Caco-2 (cell line): Measurements from ENCODE around the gene ACTN4. TPM values are rescaled to one million over a fixed set of nuclear protein-coding genes. Genes with fewer than 3 reads are reported as not detected.

Source experiments
- BruUV-seq: library from RNA; stranded (reverse); fragments of 400-500 nt; replicated peaks from 2 replicates; lab custom pipeline; 2021; lab: Mats Ljungman, UMichigan
- CTCF ChIA-PET: fragments of 300-600 bp; sonication (Branson Sonifier 250); formaldehyde crosslinking; loops from one replicate; lab custom pipeline; 2022; ENCODE audit warnings: antibody characterized with exemption; lab: Charles Lee
- POLR2A ChIA-PET: fragments of 300-600 bp; sonication (Branson Sonifier 250); formaldehyde crosslinking; loops from one replicate; lab custom pipeline; 2022; ENCODE audit warnings: antibody characterized with exemption; lab: Charles Lee
- DNase-seq, 2 experiments: peaks; one replicate each; pipeline versions ENCODE4 v3.0.0 to v3.0.0-alpha.2; 2020 to 2022
- H3K27me3 ChIP-seq: replicated peaks from 2 replicates; pipeline ENCODE4 v1.6.0; 2011; ENCODE audit warnings: low read length; ENCODE audit not compliant: control insufficient read depth, insufficient read depth
- H3K36me3 ChIP-seq: 2 replicates; pipeline ENCODE4 v1.5.1; 2011; ENCODE audit warnings: low read length; ENCODE audit not compliant: control insufficient read depth, insufficient read depth
- H3K4me1 ChIP-seq: fragments of 250-450 bp; sonication (Bioruptor Pico); 2 replicates; pipeline ENCODE4 v1.5.1; 2020; ENCODE audit warnings: mild to moderate bottlenecking
- H3K4me3 ChIP-seq: 2 replicates; pipeline ENCODE4 v1.5.1; 2011; ENCODE audit warnings: low read depth, mild to moderate bottlenecking, control low read depth, low read length
- H3K9me3 ChIP-seq: fragments of 250-450 bp; sonication (Bioruptor Pico); 2 replicates; pipeline ENCODE4 v1.5.1; 2020; ENCODE audit warnings: mild to moderate bottlenecking, moderate library complexity
- H3K27ac Mint-ChIP-seq: one replicate; pipeline ENCODE4 v1.8.0; 2022; ENCODE audit warnings: mixed read lengths; ENCODE audit not compliant: unreplicated experiment
- H3K27me3 Mint-ChIP-seq: one replicate; pipeline ENCODE4 v1.8.0; 2022; ENCODE audit warnings: mixed read lengths; ENCODE audit not compliant: insufficient read depth, unreplicated experiment
- H3K36me3 Mint-ChIP-seq: one replicate; pipeline ENCODE4 v1.8.0; 2022; ENCODE audit warnings: mild to moderate bottlenecking, mixed read lengths; ENCODE audit not compliant: insufficient read depth, unreplicated experiment
- H3K4me1 Mint-ChIP-seq: one replicate; pipeline ENCODE4 v1.8.0; 2022; ENCODE audit warnings: low read depth, mixed read lengths; ENCODE audit not compliant: unreplicated experiment
- H3K4me3 Mint-ChIP-seq: one replicate; pipeline ENCODE4 v1.8.0; 2022; ENCODE audit warnings: mild to moderate bottlenecking, moderate library complexity, mixed read lengths; ENCODE audit not compliant: unreplicated experiment
- H3K9me3 Mint-ChIP-seq: one replicate; pipeline ENCODE4 v1.8.0; 2022; ENCODE audit warnings: mixed read lengths; ENCODE audit not compliant: unreplicated experiment
- intact Hi-C: fragments of 100-400 bp; cut with micrococcal nuclease; formaldehyde crosslinking; loops from one replicate; pipeline ENCODE4 v1.10.0; 2022; ENCODE audit not compliant: unreplicated experiment
- total RNA-seq: library from RNA; stranded (reverse); gene quantifications from 2 replicates; pipeline ENCODE4 v1.2.3, GENCODE V29; 2022
- TF ChIP-seq, protein P1 (sequence below), 2 experiments: fragments of 200-600 bp in 1 of 2; IDR thresholded peaks; 1 replicate in 1 of 2; 2 replicates in 1 of 2; pipeline versions ENCODE4 v1.5.1 to v1.8.0; 2011 to 2022; ENCODE audit warnings: antibody characterized with exemption in 1 of 2, control low read depth in 1 of 2, inconsistent platforms in 1 of 2, low read depth in 1 of 2, low read length in 1 of 2, mild to moderate bottlenecking in 1 of 2, moderate library complexity in 1 of 2; ENCODE audit not compliant: insufficient read depth in 1 of 2, severe bottlenecking in 1 of 2, unreplicated experiment in 1 of 2

The ACTN4 gene
- total RNA-seq, 1 experiment from 2014 or later: 605 TPM

DNA sequence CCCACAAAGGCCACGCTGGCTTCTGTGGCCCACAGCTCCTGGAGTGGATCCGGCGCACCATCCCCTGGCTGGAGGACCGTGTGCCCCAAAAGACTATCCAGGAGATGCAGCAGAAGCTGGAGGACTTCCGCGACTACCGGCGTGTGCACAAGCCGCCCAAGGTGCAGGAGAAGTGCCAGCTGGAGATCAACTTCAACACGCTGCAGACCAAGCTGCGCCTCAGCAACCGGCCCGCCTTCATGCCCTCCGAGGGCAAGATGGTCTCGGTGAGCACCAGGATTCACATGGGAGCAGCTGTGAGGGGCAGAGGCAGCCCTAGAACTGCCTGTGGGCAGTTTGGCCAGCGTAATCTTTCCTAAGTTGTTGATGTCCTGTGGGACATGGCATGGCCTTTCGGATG is 69.6 kb downstream of the ACTN4 start:
- no peak overlapping the region for H3K27ac Mint-ChIP-seq
- peaks cover 10% of the 10 kb centered on the region for H3K4me1 Mint-ChIP-seq
- no TSS peak for BruUV-seq
- no peaks in the 10 kb centered on the region for H3K27me3 Mint-ChIP-seq
- Histone ChIP-seq H3K27me3 (no peaks in the 10 kb centered on the region), H3K9me3 (no peaks in the 10 kb centered on the region), H3K4me3 (no peak overlapping the region), H3K36me3 (peaks cover 10% of the 10 kb centered on the region), H3K4me1 (peaks cover 25% of the 10 kb centered on the region)
- CTCF ChIA-PET: no interaction called here
- peaks cover 100% of the 10 kb centered on the region for H3K36me3 Mint-ChIP-seq
- DNase-seq: no peak
- no peak overlapping the region for H3K4me3 Mint-ChIP-seq
- TF ChIP-seq, protein P1, sequence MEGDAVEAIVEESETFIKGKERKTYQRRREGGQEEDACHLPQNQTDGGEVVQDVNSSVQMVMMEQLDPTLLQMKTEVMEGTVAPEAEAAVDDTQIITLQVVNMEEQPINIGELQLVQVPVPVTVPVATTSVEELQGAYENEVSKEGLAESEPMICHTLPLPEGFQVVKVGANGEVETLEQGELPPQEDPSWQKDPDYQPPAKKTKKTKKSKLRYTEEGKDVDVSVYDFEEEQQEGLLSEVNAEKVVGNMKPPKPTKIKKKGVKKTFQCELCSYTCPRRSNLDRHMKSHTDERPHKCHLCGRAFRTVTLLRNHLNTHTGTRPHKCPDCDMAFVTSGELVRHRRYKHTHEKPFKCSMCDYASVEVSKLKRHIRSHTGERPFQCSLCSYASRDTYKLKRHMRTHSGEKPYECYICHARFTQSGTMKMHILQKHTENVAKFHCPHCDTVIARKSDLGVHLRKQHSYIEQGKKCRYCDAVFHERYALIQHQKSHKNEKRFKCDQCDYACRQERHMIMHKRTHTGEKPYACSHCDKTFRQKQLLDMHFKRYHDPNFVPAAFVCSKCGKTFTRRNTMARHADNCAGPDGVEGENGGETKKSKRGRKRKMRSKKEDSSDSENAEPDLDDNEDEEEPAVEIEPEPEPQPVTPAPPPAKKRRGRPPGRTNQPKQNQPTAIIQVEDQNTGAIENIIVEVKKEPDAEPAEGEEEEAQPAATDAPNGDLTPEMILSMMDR (IDR thresholded peaks at IDR 0.05; ENCODE audit: insufficient read depth in 1 of 2, low read depth in 1 of 2, low read length in 1 of 2, severe bottlenecking in 1 of 2, unreplicated experiment in 1 of 2): no peak
- no peaks in the 10 kb centered on the region for H3K9me3 Mint-ChIP-seq
- intact Hi-C loops: no loop called here
- POLR2A ChIA-PET: no interaction called here

DNA sequence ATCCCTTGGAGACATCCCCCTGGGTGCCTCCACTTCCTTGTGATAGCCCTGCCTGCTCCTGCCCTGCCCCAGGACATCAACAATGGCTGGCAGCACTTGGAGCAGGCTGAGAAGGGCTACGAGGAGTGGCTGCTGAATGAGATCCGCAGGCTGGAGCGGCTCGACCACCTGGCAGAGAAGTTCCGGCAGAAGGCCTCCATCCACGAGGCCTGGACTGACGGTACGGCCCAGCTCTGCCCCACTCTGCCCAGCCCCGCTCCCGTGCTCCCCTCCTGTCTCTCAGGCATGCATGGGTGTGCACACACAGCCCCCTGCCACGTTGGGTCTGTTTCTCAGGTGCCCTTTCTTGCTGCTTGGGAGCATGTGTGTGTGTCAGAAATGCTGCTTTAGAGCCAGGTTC is 70.4 kb downstream of the ACTN4 start:
- Mint-ChIP-seq H3K4me3 (no peak overlapping the region), H3K27me3 (no peaks in the 10 kb centered on the region), H3K4me1 (peaks cover 10% of the 10 kb centered on the region), H3K9me3 (no peaks in the 10 kb centered on the region), H3K36me3 (peaks cover 100% of the 10 kb centered on the region), H3K27ac (no peak overlapping the region)
- Histone ChIP-seq H3K36me3 (peaks cover 14% of the 10 kb centered on the region), H3K9me3 (no peaks in the 10 kb centered on the region), H3K4me3 (no peak overlapping the region), H3K4me1 (peaks cover 30% of the 10 kb centered on the region), H3K27me3 (no peaks in the 10 kb centered on the region)
- intact Hi-C loops: loop anchor here (2.0 kb wide), 1 partner anchor 17 kb away; no protein-coding TSS in a partner anchor
- ChIA-PET POLR2A (no interaction called here), CTCF (no interaction called here)
- DNase-seq: no peak
- no TSS peak for BruUV-seq
- TF ChIP-seq, protein P1 (IDR thresholded peaks at IDR 0.05; ENCODE audit: insufficient read depth in 1 of 2, low read depth in 1 of 2, low read length in 1 of 2, severe bottlenecking in 1 of 2, unreplicated experiment in 1 of 2): no peak

DNA sequence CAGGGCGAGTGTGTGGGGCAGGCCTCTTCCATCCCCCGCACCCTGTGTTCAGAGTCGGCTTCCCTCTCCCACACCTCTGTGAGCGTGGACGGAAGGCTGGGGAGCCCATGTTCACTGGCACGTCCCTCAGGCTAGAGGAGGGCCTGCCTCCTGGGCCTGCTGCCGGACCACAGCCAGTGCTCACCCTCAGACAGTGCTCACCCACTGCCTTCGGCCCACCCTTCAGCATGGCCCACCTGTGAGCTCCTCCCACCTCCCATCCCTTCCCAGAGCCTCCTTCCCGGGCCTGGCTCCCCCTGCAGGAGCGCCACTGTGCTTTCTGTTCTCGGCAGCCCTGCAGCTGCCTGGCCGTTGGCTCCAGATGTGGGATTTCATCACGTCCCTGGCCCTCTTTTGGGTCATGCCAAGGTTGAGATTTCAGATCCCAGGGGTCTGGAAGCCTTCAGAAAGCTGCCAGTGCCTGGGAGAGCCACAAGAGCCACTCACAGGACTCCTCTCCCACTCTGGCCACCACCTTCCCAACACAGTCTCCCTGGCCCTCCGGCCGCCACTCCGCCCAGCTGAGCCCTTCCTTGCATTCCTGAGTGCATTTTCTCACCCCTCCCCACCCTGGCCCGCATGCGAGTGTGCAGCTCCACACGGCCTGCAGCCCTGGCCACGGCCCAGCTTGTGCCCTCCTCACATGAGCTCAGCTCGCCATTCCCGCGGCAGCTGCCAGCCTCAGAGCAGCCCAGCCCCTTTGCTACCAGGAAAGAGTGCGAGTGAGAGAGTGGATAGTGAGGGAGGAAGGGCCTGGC is 71.5 kb downstream of the ACTN4 start:
- Histone ChIP-seq H3K4me3 (no peak overlapping the region), H3K27me3 (no peaks in the 10 kb centered on the region), H3K9me3 (no peaks in the 10 kb centered on the region), H3K36me3 (peaks cover 14% of the 10 kb centered on the region), H3K4me1 (peaks cover 30% of the 10 kb centered on the region)
- Mint-ChIP-seq H3K27ac (peak overlapping the region; percentile 59), H3K4me1 (peaks cover 6% of the 10 kb centered on the region), H3K36me3 (peaks cover 100% of the 10 kb centered on the region), H3K9me3 (no peaks in the 10 kb centered on the region), H3K4me3 (peak overlapping the region; percentile 20), H3K27me3 (no peaks in the 10 kb centered on the region)
- intact Hi-C loops: loop anchor here (2.0 kb wide), 1 partner anchor 18 kb away; no protein-coding TSS in a partner anchor
- TF ChIP-seq, protein P1 (IDR thresholded peaks at IDR 0.05; ENCODE audit: insufficient read depth in 1 of 2, low read depth in 1 of 2, low read length in 1 of 2, severe bottlenecking in 1 of 2, unreplicated experiment in 1 of 2): peak in 1 of 2 experiments; percentile 44
- CTCF ChIA-PET: interaction anchor here (0.8 to 1.1 kb wide), 2 partner anchors 66 to 72 kb away, joined by 4 to 5 read pairs; partner anchors contain the start of gene ACTN4
- no peak for DNase-seq
- POLR2A ChIA-PET: no interaction called here
- BruUV-seq: no TSS peak
